ENCODE results near the gene PRKAR1B.

GRCh38 chr7:508461-509170 is 218.5 kb downstream of the PRKAR1B start:
- TF ChIP-seq USF2 (IDR thresholded peaks at IDR 0.05; ENCODE audit: borderline replicate concordance, low read depth, low read length) (no peak), TAF1 (IDR thresholded peaks at IDR 0.05; ENCODE audit: borderline replicate concordance, low read depth, low read length) (no peak)

Measured in GM12878 (cell line).